HG02588 (cell line): ENCODE measurements around the gene BEGAIN.

Experiments used
- ATAC-seq: cut with Tn5 transposase; IDR thresholded peaks from one replicate; pipeline ENCODE4 v1.9.1; 2021; ENCODE audit warnings: mild to moderate bottlenecking, moderate library complexity; ENCODE audit not compliant: unreplicated experiment

The BEGAIN gene

DNA sequence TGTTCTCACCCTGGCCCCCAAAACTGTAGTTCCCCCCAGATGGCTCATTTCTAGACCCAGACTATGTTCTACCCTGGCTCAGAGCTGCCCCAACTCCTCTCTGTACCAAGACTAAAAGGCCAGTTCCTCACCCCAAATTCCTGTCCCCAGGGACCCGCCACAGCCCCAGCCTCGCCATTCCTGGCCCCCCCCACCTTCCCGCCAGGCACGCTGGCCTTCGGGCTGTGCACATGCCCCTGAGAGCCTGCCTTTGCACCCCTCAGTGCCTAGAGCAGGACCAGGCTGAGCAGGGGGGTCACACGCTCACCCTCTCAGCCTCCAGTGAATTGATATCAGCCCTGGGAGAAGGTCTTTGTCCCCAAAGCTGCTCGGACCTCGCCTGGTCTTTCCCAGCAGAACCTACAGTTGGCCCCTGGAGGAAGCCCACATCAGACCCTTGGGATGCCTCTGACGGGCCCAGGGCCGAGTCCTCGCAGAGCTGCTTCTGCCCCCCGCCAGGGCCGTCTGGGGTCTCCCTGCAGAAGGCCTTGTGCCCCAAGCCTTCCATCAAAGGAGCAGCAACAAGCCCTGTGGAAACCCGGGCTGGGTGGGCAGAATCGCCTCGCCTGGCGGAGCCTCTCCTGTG lies 32.4 kb downstream of the BEGAIN start:
- no peak for ATAC-seq

DNA sequence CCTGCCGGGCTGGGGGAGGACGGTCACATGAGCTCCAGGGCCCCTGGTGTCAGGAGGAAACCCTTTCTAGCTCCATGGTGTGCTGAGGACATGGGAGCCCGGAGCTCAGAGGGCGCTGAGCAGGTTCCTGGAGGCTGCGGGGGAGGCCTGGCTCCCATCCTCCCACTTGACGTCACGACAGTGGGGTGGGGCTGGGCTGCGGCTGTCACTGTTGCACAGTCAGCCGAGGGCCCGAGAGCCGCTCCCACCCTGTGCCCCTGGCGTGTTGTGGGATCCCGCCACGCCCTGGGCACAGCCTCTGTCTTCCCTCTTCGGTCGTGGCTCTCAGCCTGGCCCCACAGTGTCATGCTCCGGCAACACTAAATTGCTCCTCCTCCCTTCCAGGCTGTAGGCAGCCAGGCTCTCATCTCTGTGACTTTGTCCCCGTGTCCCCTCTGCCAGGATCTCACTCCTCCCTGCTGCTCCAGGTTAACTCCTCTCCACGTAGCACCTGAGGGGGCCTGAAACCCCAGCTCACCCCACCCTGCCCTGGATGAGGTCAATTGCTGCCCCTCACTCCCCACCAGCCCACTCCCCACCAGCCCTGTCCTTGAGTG lies 33.0 kb downstream of the BEGAIN start:
- ATAC-seq = no peak

DNA sequence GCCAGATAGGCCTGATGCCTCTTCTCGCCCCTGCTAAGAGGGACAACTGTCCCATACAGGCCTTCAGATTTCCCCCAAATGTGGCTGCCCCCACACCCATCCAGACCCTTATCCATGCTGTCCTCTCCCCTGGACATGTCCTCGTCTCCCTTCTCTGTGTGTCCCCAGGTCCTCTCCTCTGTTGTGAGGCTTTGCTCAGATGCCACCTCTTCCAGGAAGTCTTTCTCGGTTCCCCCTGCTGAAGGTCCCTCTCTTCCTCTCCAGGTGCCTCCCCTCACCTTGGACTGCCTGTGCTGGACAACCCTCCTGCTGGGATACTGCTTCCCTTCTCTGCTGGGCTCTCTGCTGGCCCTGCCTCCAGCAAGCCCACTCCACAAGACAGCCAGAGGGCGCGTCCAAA lies 33.7 kb downstream of the BEGAIN start:
- no peak for ATAC-seq

DNA sequence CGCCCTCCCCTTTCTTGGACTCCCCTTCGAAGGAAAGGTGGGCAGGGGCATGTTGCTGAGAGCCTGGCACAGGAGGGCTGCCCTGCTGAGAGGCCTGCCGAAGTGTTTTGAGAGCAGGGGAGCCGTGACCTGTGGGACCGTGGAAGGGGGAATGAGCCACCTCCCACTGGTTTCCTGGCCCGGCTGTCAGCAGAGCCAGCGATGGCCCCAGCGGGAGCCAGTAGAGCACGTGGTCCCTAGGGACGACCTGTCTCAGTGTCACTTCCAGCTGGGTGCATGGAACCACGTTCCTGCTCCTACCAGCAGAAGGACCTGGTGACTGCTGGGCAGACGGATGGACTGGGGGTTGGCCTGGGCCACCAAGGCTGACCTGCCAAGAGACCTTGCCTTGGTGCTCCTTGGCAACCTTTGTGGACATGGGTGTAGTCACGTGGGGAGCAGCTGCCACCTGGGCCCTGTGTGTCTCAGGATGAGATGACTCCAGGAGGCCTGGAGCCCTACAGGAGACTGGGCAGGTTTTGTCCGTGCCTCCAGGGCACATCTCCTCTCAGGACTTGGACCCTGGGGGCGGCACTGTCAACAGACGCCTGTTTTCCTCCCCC lies 34.6 kb downstream of the BEGAIN start:
- ATAC-seq = no peak

DNA sequence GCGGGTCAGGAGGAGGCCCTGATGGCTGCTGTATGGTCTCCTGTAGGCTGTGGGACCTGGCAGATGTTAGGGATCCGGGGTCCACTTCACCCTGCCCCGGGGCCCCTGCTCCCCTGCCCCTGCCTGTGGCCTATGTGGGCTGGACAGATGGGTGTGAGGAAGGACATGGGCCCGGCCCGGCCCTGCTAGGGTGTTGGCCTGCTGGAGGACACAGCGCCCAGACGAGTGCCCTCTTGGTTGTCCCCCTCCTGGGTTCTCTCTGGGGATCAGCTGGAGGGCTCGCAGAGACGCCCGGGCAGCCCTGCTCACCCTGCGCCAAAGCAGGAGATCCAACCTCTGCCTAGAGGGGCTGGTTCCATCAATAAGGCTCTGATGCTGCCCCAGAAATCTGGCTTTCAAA lies 36.2 kb downstream of the BEGAIN start:
- no peak for ATAC-seq

DNA sequence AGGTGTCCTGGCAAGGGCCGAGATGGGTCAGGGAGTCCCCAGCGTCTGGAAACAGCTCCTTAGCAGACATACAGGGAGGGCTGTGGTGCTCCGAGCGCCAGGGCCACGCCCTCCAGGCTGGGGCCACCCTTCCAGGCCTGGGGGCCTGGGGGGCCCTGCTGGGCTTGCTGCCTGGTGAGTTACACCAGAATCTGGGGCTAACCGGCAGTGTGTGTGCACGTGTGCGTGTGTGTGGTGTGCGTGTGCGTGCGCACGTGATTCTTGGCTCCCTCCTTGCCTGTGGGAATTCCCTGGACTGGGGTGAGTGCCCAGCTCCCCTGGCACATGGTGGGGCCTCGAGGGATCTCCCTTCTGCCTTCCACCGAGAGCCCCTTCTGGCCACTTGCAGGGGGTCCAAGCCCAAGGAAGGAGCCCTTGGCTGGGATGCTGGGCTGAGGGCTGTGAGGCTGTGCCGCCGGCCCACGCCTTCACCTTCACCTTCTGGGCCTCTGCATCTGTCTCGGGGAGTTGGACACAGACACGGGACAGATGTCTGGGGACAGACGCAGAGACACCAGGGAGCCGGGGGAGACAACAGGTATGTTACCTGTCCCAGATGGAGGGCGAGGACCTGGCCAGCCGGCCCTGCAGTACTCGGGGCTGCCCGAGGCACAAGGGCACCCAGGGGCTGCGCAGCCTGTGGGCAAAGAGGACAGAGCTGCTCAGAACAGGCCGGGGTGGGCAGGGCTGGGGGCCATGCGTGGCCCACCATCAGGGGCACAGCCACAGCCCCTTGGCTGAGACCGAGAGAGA lies 37.2 kb downstream of the BEGAIN start:
- ATAC-seq = no peak

DNA sequence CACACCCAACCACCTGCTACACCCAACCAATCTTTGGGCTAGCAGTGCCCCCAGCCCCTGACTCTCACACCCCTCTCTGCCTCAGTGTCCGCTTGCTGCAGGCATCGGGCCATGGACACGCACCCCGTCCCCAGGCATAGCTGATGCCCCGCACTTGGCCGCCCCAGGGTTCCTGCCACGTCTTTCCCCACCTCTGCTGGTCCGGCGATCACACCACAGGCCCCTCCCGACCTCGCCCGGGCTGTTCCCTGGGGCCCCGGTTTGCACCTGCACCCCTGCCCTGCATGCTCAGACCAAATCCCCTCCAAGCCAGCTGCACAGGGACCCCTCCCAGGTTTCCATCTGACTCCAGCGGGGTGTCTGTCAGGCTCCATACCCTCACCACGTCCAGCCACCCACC lies 38.3 kb downstream of the BEGAIN start:
- no peak for ATAC-seq

DNA sequence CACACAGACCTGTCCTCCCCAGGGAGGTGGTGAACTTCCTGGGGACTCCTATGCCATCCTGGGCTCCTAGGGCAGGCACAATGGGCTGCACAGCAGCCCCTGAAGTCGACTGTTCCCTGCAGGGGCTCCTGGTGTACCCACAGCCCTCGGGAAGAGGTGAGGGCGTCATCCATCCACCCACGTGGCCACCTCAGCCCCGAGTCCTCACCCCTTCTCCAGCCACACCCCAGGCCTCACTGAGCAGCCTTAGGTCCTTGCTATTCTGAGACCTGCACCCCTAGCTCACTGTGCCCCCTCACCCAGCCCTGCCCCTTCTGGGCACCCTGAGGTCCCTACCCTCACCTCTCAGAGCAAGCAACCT lies 38.9 kb downstream of the BEGAIN start:
- ATAC-seq = no peak

DNA sequence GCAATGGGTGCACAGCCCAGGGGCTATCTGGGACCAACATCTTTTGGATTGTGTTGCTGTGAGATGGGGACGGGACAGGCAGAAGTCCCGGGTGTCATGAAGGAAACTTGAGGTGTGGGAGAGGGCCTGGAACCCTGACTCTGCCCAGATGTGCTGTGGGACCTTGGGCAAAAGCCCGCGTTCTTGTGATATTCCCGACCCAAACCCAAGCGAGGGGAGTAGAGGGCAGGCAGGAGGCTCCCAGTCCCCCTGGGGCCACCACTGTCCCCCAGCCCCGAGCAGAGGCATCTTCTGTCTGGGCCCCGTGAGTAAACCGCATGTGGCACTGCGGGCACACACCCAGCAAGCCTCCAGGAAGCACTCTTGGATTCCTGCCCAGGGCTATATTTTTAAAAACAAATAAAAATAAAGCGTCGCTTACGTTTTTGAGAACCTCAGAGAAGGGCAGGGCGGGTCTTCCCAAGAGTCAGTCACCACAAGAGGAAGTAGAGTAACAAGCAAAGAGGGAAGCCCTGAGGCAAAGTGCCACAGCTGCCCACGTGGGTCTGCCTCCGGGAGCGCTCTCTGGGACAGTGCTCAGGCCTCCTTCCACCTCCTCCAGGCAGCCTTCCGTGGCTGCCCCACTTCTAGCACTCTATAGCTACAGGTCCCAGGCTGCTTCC lies 39.5 kb downstream of the BEGAIN start:
- no peak for ATAC-seq

DNA sequence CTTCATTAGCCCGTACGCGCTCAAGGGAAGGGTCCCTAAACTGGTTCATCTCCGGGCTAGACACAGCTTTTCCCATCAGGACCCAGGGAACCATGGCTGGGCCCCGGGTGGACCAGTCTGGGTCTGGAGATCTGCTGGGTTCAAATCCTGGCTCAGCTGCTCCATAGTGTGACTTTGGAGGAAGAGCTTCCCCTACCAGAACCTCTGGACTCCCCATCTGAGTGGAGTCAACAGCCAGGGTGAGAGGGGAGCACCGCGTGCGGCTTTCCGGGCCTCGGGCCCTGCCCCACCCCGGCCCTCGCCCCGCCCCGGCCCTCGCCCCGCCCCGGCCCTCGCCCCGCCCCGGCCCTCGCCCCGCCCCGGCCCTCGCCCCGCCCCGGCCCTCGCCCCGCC lies 41.2 kb downstream of the BEGAIN start:
- ATAC-seq = no peak

DNA sequence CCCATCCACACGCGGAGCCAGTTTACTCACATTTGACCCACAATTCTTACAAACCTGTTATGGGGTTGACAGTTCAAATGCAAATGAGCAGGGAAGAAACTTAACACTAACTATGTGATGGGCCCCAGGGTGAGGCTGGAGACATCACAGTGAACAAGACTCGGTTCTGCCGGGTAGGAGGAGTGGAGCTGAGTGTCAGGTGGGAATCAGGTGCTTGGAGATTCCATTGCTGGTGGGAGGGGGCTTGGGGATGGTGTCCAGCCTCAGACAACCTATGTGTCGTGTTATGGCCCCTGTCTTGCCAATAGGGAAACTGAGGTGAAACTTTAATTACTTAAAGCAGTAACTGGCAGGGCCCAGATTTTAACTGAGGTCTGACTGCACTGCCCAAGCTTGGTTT lies 41.9 kb downstream of the BEGAIN start:
- ATAC-seq = no peak

DNA sequence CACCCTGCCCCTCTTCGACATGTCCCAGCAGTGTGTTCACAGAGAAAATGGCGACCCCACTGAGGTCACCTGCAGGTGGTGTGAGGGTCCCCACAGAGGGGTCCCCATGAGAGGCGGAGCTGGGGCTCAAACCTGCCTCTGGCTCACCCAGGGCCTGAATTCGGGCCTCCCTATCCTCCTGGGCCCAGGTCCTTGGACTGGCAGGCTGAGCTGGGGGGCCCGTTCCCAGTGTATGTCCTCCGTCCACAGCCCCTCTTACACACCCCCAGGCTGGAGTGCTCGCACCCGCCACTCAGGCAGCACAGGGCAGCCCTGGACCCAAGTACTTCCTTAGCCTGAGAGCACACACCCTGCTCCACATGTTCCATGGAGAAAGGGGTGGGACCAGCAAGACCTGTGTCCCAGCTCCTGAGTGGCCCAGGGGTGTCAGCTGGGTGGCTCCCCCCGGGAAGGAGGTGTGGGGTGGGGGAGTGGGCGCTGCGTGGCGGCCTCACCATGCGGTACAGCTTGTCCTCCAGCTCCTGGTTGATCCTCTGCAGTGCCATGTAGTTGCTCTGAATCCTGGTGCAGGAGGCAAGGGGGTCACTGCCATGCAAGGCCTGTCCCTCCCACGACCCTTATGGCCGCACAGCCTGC lies 42.6 kb downstream of the BEGAIN start:
- ATAC-seq = no peak

DNA sequence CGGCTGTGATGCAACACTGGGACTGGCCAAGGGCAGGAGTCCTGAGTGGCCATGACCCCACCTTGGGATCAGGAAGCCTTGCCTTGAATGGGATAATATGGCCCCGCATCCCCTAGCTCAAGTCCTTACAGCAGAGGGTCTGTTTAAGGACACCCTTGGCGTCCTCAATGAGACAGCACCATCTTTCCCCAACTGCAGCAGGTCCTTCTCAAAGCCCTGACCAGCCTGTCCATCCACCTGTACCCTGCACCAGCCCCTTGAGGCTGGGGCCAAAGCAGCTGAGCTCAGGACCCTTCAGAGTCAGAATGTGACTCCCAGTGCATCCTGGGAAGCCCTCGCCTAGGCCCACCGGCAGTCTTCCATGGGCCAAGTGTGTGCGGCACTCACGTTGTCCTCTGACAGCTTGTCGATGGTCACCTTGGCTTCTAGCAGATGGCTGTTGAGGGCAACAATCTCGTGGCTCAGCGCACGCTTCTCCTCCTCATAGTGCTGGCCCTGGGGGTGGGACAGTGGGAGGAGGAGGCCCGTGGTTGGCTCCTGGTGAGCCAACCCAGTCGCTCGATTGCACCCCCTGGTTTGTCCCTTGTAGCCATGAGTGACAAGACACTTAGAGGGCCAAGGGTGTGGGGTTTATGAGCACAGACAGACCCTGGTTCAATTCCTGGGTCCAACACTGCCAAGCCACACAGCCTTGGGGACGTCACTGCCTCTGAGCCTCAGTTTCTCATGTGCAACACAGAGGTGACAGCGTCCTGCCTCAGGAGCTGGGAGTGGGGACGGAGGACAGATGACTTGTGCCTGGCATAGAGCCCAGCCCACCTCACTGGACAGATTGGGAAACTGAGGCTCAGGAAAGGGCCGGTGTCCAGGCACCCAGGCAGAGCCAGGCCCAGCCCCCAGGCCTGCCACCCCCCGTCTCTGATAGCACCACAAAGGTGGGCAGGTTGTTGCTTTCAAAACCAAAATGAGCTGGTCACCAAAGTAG lies 43.5 kb downstream of the BEGAIN start:
- ATAC-seq = no peak

DNA sequence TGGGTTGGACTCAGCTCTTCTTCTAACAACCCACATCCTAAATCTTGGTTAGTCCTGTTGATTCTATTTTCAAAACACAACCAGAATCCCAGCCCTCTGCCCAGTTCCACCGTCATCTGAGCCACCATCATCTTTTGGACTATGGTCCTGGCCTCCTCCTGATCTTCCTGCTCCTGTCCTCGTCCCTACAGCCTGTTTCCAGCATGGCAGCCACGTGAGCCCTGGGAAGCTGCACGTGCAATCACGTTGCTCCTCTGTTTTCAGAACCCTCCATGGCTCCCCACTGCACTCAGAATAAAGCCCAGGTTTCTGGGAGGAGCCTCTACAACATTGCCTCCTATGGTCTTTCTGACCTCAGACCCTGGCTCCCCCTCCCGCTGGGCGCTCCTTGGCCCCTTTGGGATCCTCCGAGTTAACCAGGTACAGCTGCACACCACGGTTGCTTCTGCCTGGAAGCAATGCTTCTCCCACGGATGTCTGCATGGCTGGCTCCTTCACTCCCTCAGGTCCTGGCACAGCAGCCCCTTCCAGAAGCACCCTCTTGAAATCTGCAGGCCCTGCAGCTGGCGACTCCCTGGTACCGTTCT lies 44.5 kb downstream of the BEGAIN start:
- no peak for ATAC-seq

DNA sequence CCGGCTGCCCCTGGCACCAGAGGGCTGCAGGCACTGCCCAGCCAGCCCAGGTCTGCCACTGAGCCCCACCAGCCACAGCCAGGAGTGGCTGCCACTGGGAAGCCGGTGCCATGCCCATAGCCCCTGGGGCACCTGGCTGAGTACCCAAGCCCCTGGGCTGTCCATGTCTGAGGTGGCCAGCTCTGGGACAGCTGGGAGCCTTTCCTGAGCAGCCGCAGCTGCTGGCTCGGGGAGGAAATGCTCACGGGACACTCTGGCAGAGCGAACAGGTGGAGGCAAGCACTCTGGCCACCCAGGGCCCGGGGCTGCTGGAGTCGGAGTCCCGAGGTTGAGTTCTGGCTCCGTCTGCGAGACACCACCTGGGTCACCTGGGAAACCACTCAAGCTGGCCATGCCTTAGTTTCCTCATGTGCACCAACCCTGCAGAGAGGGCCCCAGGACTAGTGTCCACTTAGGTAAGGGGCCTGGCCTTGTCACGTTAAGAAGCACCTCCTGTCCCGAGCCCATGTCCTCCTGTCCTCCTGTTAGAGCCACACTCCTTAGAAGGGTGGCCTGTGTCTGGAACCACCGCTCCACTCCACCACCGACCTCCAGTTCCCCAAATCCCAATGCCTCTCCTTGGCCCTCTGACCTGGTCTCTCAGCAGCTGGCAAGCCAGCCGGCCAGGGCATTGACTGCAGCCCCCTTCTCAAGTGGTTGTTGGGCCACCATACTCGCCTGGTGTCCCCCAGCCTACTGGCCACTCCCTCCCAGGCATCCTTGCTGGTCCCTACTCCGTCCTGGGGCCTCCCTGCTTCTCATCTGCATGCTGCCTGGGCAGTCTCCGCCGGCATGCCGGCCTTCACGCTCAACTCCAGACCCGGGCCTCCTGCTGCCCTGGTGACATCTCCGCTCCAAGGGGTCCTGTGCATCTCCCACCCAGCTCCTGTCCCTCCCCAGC lies 45.3 kb downstream of the BEGAIN start:
- ATAC-seq = no peak

DNA sequence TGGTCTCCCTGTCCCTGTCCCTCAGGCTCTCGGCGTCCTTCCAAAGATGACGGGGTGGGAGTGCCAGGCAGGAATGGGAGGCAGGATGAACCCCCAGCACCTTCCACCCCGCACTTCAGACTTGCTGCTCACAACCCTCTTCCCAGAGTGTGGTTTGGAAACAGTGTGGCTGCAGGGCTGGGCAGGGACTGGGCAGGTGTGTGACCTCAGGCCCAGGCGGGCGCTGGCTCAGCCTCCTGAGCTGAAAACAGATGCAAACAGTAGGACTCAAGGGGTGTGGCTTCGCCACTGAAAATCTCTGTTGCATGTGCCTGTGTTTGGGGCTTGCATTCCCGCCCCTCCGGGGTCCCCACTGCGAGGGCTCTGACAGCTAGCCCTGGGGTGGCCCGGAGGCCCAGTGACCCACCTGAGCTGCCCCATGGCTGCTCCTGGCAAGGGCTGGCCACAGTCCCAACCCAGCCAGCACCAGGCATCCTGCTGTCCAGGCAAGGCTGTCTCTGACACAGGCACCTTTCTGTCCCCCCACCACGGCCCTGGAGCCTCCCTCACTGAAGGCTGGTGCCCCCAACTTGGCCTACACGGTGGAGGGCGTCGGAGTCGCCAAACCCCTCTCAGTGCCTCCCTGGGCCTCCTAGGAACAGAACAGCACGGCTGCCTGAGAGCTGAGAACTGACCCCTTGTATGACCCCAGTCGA lies 46.1 kb downstream of the BEGAIN start:
- ATAC-seq = no peak

DNA sequence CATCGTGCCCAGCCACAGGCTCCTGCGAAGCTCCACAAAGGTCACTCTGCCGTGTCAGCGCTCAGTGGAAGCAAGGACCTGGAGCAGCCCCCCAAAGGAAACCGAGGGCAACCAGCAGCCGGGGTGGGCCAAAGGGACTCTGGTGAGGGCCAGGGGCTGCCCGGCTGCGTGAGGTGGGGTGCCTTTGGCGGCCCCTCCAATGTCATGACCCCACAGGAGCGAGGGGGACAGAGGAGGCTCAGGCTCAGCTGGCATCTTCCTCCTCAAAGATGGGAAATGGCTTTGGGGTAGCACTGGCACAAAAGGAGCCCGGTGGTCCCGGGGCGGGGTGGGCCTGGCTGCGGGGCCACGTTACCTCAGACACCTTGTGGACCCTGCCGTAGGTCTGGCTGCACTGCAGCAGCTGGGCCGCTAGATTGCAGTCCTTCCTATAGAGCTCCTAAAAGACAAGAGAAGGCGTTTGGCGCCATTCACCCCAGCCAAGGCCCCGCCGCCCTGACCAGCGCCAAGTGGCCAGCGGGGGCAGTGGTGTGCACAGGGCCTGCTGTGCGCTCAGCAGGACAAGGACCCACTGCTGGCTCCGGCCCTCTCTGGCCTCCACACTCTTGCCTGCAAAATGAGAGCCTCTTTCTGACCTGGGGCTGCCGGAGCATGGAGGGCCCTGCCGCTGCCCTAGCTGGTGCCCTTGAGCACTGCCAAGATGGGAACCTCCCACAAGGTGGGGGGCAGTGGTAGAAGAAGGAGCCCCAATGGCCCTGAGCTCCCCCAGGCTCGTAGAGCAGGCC lies 46.9 kb downstream of the BEGAIN start:
- ATAC-seq = no peak
